Measurements from ENCODE around the gene MAGI2. TPM values are rescaled to one million over a fixed set of nuclear protein-coding genes. Genes with fewer than 3 reads are reported as not detected.

MAGI2 gene
- total RNA-seq, 1 donor from 2014 or later: 4.0 TPM

- Histone ChIP-seq H3K27ac (no peak overlapping the region), H3K4me1 (no peaks in the 10 kb centered on the region), H3K36me3 (no peaks in the 10 kb centered on the region), H3K9me3 (peaks cover 0 to 5% of the 10 kb centered on the region in 2 donors), H3K4me3 (no peak overlapping the region), H3K27me3 (no peaks in the 10 kb centered on the region)
- intact Hi-C loops (cut with DNase I): no loop called here
- no peak for DNase-seq (ENCODE audit: low spot score in 2 of 2)
- TF ChIP-seq CTCF (IDR thresholded peaks at IDR 0.05): no peak
These were observed 393.0 kb downstream of the MAGI2 start for GRCh38 chr7:79060498-79060897.

- no peak overlapping the region for H3K27ac ChIP-seq
- H3K36me3 ChIP-seq: no peaks in the 10 kb centered on the region
- no peaks in the 10 kb centered on the region for H3K27me3 ChIP-seq
- no peak overlapping the region for H3K4me3 ChIP-seq
- no peak for DNase-seq (ENCODE audit: low spot score in 2 of 2)
- intact Hi-C loops (cut with DNase I): no loop called here
- no peaks in the 10 kb centered on the region for H3K9me3 ChIP-seq
- TF ChIP-seq CTCF (IDR thresholded peaks at IDR 0.05): no peak
- no peaks in the 10 kb centered on the region for H3K4me1 ChIP-seq
These were observed 397.6 kb downstream of the MAGI2 start for GRCh38 chr7:79055722-79056415.

GRCh38 chr7:79051915-79052314 lies 401.6 kb downstream of the MAGI2 start:
- Histone ChIP-seq H3K4me1 (no peaks in the 10 kb centered on the region), H3K27me3 (no peaks in the 10 kb centered on the region), H3K4me3 (no peak overlapping the region), H3K36me3 (no peaks in the 10 kb centered on the region), H3K9me3 (no peaks in the 10 kb centered on the region), H3K27ac (no peak overlapping the region)
- TF ChIP-seq CTCF (IDR thresholded peaks at IDR 0.05): no peak
- DNase-seq (ENCODE audit: low spot score in 2 of 2): no peak
- intact Hi-C loops (cut with DNase I): no loop called here

- Histone ChIP-seq H3K36me3 (no peaks in the 10 kb centered on the region), H3K4me3 (no peak overlapping the region), H3K27ac (no peak overlapping the region), H3K9me3 (no peaks in the 10 kb centered on the region), H3K27me3 (no peaks in the 10 kb centered on the region), H3K4me1 (no peaks in the 10 kb centered on the region)
- no peak for DNase-seq (ENCODE audit: low spot score in 2 of 2)
- intact Hi-C loops (cut with DNase I): no loop called here
- no peak for TF ChIP-seq CTCF (IDR thresholded peaks at IDR 0.05)
These were observed 402.9 kb downstream of the MAGI2 start for GRCh38 chr7:79050603-79051002.

- intact Hi-C loops (cut with DNase I): no loop called here
These were observed 407.4 kb downstream of the MAGI2 start for GRCh38 chr7:79046061-79046460.

More at GRCh38 chr7:79046061-79046460, 407.4 kb downstream of the MAGI2 start:
- Histone ChIP-seq H3K36me3 (no peaks in the 10 kb centered on the region), H3K27ac (no peak overlapping the region), H3K4me1 (no peaks in the 10 kb centered on the region), H3K27me3 (no peaks in the 10 kb centered on the region), H3K9me3 (no peaks in the 10 kb centered on the region), H3K4me3 (no peak overlapping the region)
- TF ChIP-seq CTCF (IDR thresholded peaks at IDR 0.05): no peak
- DNase-seq (ENCODE audit: low spot score in 2 of 2): no peak

All from ascending aorta (tissue), 2 donors.